Medulla oblongata (tissue), 1 donor: ENCODE results near the gene STK38L.

Experiments
- DNase-seq: peaks from one replicate; pipeline ENCODE4 v3.0.0-alpha.2; 2015; ENCODE audit errors: extremely low spot score

STK38L gene

GRCh38 chr12:27345376-27345775 lies 101.3 kb downstream of the STK38L start:
- no peak for DNase-seq

GRCh38 chr12:27347779-27348178 lies 103.7 kb downstream of the STK38L start:
- DNase-seq, result no peak

- DNase-seq, result no peak
Observed at GRCh38 chr12:27351476-27351875, 107.4 kb downstream of the STK38L start.

GRCh38 chr12:27355486-27355885 lies 111.4 kb downstream of the STK38L start:
- DNase-seq, result no peak

- no peak for DNase-seq
Observed at GRCh38 chr12:27355979-27356378, 111.9 kb downstream of the STK38L start.

GRCh38 chr12:27359578-27360340 lies 115.7 kb downstream of the STK38L start:
- DNase-seq, result no peak

- no peak for DNase-seq
Observed at GRCh38 chr12:27361372-27361771, 117.3 kb downstream of the STK38L start.

- DNase-seq, result no peak
Observed at GRCh38 chr12:27366621-27367020, 122.5 kb downstream of the STK38L start.

GRCh38 chr12:27367078-27367477 lies 123.0 kb downstream of the STK38L start:
- DNase-seq, result no peak
